GM18907 (cell line): ENCODE data around the gene PLPP1.

ENCODE experiments used
- ATAC-seq: cut with Tn5 transposase; IDR thresholded peaks from one replicate; pipeline ENCODE4 v1.9.1; 2021; ENCODE audit warnings: mild to moderate bottlenecking, moderate library complexity; ENCODE audit not compliant: unreplicated experiment

The PLPP1 gene

DNA sequence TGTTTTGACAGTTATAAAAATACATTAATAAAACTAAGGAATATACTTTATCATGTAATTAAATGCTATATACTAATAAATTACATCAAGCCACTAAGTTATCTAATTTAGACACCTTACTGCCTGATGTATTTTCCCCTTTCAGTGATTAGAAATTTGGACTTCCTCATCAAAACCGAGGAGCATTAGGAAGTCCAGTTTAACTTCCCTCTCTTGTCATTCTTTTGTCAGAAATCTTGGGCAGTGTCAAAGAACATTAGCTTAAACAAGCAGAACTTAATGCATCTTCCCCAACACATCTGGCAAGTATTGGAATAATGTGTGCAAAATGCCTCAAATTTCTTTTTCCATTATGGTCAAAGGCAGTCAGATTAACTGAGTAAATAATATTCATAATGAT is 81.6 kb downstream of the PLPP1 start:
- no peak for ATAC-seq

DNA sequence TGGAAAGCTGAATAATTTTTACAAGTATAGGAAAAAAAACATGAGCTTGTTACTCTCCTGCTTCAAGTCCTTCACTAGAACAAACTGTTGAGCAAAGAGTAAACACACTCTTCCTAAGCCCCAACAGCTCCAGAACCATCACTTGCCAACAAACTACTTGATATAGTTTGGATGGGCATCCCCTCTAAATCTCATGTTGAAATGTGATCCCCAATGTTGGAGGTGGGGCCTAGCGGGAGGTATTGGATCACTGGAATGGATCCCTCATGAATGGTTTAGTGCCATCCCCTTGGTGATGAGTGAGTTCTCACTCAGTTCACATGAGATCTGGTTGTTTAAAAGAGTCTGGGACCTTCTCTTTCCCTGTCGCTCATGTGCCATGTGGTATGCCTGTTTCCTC is 82.8 kb downstream of the PLPP1 start:
- no peak for ATAC-seq

DNA sequence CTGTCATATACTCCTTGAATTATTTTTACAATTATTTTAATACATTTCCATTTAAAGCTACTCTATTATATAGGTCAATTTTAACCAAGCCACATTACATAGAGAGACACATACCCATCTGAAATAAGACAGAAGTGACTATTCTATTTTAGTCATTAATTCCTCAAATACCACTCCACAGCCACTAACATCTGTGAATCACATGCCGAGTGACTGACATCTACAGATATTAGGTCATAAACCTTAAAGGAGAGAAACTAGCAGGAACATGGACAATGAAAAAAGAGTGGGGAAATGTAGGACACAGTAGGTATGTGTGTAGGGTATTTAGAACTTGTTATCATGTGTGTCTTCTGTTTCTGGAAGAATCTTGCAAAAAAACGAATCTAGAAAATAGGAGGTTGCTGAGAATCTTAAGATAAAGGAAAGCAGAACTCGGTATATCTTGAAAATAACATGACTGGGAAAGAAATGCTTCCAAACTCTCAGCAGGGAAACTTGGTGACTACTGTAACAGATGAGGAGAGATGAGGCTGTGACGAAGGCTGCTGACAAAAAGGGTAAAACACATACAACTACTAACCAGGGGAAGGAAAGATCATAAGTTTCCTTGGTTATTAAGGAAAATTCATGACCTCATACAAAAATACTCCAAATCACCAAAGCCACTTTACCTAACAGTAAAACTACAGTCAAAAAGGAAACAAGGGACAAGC is 84.6 kb downstream of the PLPP1 start:
- ATAC-seq, result no peak

DNA sequence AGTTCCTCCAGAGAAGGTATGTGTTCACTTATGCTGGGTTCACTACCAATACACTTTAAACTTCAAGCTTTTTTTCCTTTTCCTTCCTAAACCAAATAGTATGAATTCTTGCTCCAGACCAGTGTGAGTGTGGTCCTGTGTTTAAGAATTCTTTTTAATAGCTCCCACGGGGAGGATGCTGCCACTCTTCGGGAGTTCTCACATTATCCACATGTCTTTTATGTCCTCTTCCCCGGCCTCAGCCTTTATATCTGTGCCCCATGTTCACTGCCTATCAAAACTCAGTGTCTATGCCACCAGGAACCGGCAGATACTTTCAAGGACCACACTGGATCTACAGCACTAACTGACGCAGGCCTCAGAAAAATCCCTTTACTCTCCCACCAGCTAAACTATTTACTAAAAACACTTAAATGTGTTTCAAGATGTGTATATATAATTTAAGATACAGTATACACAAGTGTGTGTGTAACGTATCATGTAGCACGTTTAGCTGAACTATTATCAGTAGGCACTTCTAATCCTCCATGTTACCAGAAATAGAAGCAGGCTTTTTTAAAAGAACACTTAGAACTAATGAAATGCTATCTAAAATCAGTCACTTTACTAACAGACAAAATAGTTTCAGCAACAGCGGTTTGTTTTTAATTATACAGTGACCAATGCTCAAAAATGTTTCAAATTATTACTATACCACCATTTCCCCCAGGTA is 88.0 kb downstream of the PLPP1 start:
- no peak for ATAC-seq

DNA sequence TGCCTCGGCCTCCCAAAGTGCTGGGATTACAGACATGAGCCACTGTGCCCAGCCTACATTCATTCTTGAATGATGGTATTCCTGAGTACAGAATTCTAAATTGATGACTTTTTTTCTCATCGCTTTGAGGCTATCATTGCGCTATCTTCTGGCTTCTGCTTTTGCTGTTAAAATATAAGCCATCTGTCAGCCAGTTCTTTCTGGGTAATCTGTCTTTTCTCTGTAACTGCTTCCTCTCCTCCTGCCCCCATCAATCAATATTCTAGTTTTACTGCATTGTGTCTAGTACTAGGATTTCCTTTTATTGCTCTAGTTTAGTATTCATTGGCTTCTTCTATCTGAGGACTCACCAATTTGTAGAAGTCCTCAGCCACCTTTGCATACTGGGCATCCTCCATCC is 89.0 kb downstream of the PLPP1 start:
- no peak for ATAC-seq

DNA sequence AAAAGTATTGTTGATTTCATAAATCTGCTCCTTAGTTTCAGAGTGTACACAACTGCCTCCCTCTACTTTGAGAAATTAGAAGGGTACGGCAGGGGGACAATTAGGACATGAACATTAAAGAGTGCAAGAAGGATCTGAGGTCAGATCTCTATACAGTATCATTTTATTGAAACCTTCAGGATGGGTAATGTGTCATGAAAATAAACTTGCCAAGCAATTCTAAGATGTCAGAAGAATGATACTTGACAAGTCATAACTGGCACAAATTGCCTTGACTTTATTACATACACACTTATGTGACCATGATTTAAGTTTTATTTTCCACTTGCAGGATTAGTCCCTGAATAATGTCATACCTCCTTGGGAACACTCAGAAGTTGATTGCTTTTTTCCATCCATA is 92.8 kb downstream of the PLPP1 start:
- no peak for ATAC-seq

DNA sequence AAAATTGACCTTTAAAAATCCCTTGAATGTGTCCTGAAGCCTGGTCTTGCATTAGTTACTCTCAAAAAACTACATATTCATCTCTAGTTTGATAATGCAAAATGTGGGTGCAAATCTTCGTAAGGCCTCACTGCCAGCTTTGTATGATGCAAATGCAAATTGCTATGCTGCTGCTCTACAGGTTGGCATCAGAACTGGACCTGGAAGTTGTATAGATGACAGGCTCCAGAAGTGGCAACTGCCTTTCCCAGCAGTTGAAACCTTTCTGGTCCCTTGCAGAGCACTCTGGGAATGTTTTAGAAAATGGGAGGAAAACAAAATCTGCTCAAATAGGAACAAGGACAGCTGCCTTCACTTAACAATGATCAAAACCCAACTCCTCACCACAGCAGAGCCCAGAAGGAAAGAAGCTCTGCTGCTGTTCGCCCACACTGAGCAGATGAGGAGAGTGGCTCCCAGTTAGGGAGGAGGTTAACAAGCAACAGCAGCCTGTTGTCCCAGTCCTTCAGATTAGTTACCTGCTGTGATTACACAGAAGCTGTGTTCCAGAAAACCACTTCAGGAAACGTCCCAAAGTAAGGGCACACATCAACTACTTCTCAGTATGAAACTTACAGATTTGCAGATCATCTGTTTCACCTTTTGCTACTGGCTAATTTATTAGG is 93.5 kb downstream of the PLPP1 start:
- no peak for ATAC-seq

DNA sequence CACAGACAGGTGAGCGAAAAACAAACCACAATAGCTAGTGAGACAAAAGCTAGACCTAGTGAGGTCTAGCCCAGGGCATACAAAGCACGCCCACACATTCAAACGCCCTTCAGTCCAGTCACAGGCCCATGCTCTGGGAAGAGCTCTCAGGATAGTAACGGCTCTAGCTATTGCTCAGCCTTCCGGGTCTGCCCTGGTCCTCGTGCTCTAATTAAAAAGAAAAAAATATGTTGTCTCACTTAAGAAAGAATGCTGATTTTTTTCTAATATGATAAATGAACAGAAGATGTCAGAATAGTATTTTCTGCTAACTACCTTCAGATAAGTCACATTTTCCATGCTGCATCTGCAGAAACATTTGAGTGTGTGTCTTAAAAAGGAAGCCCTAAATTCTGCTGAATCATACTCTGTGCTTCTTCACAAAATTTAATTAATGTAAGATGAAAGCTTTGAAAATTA is 94.5 kb downstream of the PLPP1 start:
- ATAC-seq, result no peak

DNA sequence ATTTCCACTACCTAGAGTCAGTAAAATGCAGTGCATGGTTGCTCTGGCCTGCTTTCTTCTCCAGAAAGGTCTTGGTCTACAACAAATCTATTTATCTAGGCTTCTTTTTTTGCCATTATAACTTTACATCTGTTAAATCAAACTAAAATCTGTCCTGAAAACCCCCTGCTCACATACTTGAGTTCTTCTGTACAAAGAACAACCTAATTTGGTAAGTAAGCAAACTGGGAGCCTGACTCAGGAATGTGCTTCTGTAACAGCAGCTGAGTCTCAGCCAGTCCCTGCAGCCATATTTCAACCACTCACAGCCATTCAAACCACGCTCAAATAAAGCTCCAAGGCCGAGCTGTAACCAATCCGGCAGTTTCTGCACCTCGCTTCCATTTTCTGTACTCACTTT is 95.8 kb downstream of the PLPP1 start:
- ATAC-seq, result no peak

DNA sequence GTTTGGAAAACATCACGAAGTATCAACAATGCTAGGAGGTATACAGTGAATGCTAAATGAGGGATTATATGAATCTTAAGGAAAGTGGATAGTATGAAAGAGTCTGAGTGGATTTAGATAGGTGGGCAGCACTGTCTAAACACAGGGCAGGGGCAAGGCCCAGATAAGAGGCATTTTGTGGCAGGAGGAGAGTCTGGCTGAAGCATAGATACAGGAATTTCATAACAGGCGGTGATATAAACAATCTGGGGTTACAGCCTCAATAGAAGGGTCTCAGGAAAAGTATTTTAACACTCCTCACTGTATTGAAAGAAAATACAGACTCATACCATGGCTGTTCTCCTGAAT is 96.9 kb downstream of the PLPP1 start:
- ATAC-seq, result no peak

DNA sequence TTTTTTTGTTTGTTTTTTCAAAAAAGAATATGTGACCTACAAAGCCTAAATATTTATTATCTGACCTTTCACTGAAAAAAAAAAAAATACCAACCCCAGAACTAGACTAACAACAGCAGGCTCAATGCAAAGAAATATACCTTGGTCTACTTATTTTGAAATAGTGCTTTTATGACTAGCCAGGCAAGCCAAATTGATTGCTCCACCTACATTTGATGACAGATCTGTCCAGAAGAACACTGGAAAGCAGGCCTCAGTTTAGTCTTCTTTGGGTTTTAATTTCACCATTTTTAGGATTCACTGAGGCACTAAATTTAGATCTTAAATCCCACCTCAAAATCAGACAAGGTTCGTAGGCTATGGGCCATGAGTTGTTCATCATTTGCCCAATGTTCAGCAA is 97.3 kb downstream of the PLPP1 start:
- no peak for ATAC-seq

DNA sequence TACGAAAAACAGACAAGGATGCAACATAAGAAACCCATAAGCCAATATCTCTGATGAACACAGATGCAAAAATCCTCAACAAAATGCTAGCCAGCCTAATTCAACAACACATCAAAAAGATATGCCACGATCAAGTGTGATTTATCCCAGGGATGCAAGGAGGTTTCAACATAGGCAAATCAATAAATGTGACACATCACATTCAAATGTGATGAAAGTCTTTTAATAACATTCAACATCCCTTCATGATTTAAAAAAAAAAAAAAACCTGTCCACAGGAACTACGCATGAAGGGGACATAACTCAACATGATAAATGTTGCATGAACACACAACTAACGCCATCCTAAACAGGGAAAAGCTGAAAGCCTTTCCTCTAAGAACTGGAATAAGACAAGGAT is 102.2 kb downstream of the PLPP1 start:
- ATAC-seq, result no peak

DNA sequence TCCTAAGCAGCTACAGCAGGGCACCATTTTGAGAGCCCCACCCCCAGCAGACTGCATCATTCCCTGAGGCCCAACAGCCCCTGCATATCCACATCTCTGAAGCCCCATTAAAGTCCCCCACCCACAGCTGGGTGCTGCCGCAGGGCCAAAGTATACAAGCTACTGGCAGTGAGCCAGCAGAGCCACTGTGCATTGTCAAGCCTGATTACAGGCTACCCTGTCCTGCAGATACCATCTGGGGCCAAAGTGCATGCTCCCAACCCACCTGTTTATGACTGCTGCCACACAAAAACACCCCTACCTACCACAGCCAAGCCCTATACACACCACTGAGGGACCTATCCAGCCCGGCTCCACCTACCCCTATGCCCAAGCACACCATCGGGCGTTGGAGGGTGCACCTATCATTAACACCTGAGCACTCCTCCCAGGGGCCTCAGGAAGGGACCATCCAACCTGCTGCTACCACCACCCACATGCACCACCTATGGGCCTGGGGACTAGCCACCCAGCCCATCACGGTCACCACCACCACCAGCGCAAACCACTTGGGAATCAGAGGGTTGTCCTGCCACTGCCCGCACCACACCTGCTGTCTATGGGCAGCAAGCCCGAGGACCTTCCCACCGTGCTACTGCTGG is 105.0 kb downstream of the PLPP1 start:
- no peak for ATAC-seq

DNA sequence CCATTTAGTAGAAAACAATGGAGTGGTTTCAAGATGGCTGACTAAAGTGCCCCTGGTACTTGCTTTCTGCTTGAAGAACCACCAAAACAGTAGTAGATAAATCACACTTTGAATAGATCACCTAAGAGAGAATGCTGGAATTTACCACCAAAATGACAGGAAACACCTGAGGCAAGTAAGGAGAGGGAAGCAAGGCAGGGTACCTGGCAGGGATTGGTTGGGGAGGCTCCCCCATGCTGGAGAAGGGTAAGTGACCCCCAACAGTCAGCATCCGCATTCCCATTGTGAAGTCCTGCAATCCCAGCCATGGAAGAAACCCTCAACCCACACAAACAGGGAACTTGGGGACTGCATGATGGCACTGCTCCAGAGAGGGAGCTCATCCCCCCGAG is 105.5 kb downstream of the PLPP1 start:
- ATAC-seq, result no peak

DNA sequence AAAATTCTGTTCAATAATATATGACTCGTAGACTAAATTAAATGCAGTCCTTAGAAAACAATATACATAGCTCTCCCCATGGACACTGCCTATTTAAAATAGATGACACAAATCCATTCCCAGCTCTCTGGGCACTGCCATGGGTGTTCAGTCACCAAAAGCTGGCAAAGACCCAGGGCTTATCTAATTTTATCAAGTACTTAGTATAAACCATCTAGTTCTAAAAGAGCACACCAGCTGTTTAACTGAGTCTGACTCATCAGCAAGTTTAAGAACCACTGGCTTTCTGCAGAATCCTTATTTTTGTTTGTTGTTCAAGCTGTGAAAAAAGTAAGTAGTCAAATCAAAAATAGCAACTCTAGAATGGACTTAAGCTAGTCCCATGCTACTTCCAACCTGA is 107.6 kb downstream of the PLPP1 start:
- no peak for ATAC-seq

DNA sequence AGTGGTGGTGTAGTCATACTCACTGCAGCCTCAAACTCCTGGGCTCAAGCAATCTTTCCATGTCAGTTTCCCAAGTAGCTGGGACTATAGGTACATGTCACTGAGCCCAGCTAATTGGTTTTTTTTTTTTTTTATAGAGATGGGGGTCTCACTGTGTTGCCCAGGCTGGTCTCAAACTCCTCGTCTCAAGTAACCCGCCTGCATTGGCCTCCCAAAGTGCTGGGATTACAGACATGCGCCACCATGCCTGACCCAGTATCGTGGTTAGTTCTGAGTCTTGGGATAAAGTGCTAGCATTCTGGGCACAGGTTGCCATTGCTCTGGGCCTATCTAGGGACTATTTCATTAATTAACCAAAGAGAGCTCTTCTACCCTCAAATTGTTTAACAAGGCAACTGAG is 108.3 kb downstream of the PLPP1 start:
- no peak for ATAC-seq

DNA sequence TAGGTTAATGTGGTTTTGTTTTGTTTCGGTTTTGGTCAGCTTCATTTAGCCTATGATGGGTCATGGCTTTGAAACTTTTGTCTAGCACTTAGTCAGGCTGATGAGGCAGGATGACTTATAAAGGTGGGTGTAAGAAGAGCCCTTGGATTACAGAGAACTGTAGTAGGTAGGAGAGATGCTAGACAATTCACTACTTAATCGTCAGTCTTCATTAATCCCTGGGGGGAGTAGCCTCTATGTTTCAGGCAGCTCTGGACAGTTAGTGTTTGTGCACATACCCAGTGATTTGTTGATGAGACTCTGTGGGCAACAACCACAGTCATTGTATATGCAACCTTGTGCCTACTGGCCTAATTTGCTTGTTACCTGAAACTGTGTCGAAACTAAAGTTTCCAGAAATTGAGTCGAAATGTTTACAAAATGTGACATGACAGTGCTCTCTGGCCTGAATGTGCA is 113.7 kb downstream of the PLPP1 start:
- ATAC-seq, result peak; percentile 88

DNA sequence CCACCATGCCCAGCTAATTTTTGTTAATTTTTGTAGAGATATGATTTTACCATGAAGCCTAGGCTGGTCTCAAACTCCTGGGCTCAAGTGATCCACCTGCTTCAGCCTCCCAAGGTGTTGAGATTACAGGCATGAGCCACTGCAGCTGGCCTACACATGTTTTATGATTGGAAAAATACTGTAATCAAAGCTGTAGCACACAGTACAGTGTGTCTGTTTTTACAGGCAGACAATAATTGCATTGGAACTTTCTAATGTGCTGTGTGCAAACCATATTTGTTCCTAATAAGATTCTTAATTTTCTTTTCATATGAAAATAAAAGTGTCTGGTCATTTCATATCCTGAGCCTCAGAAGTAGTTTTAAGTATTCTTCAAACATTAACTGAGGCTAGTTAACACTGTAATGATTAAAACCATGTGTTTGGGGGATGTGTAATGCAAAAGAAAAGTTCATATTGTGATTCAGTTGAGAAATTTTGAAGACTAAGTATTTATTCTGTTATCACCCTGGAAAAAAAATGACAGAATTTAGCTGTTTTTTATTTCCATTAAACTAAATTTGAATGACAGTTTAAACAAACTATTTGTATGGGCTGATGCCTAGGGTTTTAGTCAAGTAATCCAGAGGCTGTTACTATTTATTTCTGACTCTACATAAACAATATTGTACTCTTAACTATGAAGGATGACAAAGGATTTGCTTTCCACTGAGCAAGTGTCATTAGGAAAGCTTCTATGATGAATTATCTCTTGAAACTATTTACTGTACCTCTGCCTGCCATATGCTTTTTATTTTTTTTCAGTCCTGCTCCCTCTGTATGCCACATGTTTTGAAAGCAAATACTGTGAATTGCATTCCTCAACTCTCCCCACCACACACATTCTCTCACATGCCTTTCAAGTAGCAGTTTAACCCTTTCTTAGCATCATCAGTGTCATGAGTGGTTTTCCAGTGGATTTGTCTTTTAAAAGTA is 115.5 kb downstream of the PLPP1 start:
- no peak for ATAC-seq

DNA sequence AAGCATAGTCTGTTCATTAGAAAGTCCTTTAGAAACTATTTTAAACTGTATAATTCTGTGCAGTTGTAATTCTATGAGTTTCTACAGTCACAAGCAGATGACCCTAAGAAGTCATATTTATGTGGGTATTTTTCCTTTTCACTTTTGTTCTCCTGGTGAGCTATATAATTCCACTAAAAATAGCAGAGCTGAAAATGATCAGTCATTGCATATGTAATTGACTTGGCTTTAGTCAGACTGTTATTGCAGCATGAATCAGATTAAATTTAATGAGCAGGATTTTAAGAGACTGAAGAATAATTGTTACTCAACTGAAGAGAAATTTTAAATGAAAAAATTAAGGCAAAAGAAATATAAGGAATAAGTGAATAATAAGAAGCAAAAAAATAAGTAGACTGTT is 118.5 kb downstream of the PLPP1 start:
- ATAC-seq, result no peak

DNA sequence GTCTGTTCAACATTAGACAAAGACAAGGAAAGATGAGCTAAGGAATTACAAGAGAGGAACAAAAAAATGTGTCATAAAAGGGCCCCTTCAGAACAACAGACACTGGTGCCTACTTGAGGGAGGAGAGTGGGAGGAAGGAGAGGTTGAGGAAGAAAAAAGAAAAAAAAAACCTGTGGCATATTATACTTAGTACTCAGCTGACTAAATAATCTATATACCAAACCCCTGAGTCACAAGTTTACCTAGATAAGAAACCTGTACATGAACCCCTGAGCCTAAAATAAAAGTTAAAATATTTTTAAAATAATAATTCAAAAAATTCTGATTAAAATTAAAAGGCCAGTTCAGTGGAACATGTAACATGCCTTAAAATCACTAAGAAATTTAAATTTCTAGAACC is 119.7 kb downstream of the PLPP1 start:
- no peak for ATAC-seq

DNA sequence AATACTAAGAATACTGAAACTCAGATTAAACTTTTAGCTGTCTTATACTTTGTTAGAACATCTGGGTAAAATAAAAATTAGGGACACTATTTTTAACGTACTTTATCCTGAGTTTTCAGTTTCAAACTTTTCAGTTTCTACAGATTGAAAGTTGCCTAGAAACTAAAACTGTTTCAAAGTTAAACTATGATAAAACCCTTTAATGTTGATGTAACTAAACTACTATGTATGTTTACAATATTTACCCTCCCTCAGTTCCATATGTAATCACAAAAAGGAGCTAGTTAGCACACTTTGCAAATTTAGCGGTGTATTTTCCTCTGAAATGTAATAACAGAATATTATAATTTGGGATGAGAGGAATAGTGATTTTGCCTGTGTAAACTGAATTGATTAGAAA is 121.1 kb downstream of the PLPP1 start:
- ATAC-seq, result no peak
